ENCODE results near the gene HP1BP3.

HP1BP3 gene

DNA sequence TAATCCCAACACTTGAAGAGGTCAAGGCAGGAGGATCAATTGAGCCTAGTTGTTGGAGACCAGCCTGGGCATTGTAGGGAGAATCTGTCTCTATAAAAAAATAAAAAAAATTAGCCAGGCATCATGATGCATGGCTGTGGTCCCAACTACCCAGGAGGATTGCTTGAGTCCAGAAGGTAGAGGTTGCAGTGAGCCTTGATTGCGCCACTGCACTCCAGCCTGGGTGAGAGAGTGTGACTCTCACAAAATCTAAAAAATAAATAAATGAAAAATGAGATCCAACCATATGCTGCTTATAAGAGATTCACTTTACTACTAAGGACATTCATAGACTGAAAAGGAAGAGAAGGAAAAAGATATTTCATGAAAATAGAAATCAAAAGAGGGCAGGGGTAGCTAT lies 47.1 kb upstream of the HP1BP3 start:
- Histone ChIP-seq H3K36me3 (ENCODE audit: insufficient read depth, low read length) (peaks cover 24% of the 10 kb centered on the region), H3K27me3 (ENCODE audit: insufficient read depth, low read length) (no peaks in the 10 kb centered on the region), H4K20me1 (ENCODE audit: insufficient read depth, low read length) (no peaks in the 10 kb centered on the region), H3K79me2 (ENCODE audit: insufficient read depth, low read length) (no peaks in the 10 kb centered on the region), H3K9ac (ENCODE audit: low read length) (no peak overlapping the region), H3K4me3 (ENCODE audit: low read depth, low read length, poor library complexity, severe bottlenecking) (no peak overlapping the region), H3K9me3 (ENCODE audit: low read length) (0 out of 2 replicates have a peak, but pooled peaks cover 4% of the 10 kb centered on the region), H3K4me2 (ENCODE audit: low read length) (no peak overlapping the region), H3K27ac (ENCODE audit: low read depth, low read length, poor library complexity, severe bottlenecking) (no peak overlapping the region), H2AFZ (ENCODE audit: low read length) (no peak overlapping the region), H3F3A (ENCODE audit: insufficient read depth, low read length) (no peaks in the 10 kb centered on the region), H3K9me2 (ENCODE audit: low read depth, low read length) (no peaks in the 10 kb centered on the region), H3K4me1 (ENCODE audit: insufficient read depth, low read length, severe bottlenecking) (no peaks in the 10 kb centered on the region)
- TF ChIP-seq, protein P1, sequence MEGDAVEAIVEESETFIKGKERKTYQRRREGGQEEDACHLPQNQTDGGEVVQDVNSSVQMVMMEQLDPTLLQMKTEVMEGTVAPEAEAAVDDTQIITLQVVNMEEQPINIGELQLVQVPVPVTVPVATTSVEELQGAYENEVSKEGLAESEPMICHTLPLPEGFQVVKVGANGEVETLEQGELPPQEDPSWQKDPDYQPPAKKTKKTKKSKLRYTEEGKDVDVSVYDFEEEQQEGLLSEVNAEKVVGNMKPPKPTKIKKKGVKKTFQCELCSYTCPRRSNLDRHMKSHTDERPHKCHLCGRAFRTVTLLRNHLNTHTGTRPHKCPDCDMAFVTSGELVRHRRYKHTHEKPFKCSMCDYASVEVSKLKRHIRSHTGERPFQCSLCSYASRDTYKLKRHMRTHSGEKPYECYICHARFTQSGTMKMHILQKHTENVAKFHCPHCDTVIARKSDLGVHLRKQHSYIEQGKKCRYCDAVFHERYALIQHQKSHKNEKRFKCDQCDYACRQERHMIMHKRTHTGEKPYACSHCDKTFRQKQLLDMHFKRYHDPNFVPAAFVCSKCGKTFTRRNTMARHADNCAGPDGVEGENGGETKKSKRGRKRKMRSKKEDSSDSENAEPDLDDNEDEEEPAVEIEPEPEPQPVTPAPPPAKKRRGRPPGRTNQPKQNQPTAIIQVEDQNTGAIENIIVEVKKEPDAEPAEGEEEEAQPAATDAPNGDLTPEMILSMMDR (IDR thresholded peaks at IDR 0.05; ENCODE audit: low read length) = no peak
- no peak for TF ChIP-seq EZH2 (IDR thresholded peaks at IDR 0.05; ENCODE audit: borderline replicate concordance, low read length)

DNA sequence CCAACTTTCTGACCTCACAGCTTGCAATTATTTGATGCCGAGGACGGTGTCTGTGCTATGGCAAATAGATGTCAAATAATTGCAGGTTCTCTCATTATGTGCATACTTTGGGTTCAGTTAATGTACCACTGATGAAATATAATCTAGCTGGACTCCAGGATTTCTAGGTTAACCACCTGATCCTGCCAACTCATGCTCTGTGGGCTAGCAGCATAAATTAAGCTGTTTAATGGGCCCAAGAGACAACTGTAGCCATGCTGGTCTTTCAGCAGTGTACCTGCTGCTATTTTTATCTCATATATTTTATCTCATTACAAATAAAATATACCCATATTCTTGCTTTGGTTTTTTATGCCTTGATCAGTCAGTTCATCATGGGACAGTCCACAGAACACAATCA lies 43.3 kb upstream of the HP1BP3 start:
- H3K9ac ChIP-seq (ENCODE audit: low read length) = no peak overlapping the region
- H3F3A ChIP-seq (ENCODE audit: insufficient read depth, low read length) = no peaks in the 10 kb centered on the region
- no peak overlapping the region for H3K4me2 ChIP-seq (ENCODE audit: low read length)
- H2AFZ ChIP-seq (ENCODE audit: low read length) = no peak overlapping the region
- no peaks in the 10 kb centered on the region for H3K79me2 ChIP-seq (ENCODE audit: insufficient read depth, low read length)
- H3K9me3 ChIP-seq (ENCODE audit: low read length) = peaks cover 7% of the 10 kb centered on the region; the same call in 1 of the 2 replicates
- no peaks in the 10 kb centered on the region for H3K27me3 ChIP-seq (ENCODE audit: insufficient read depth, low read length)
- H3K4me3 ChIP-seq (ENCODE audit: low read depth, low read length, poor library complexity, severe bottlenecking) = no peak overlapping the region
- H3K27ac ChIP-seq (ENCODE audit: low read depth, low read length, poor library complexity, severe bottlenecking) = no peak overlapping the region
- H3K36me3 ChIP-seq (ENCODE audit: insufficient read depth, low read length) = peaks cover 43% of the 10 kb centered on the region
- H4K20me1 ChIP-seq (ENCODE audit: insufficient read depth, low read length) = no peaks in the 10 kb centered on the region
- no peaks in the 10 kb centered on the region for H3K4me1 ChIP-seq (ENCODE audit: insufficient read depth, low read length, severe bottlenecking)
- no peak for TF ChIP-seq EZH2 (IDR thresholded peaks at IDR 0.05; ENCODE audit: borderline replicate concordance, low read length)
- no peaks in the 10 kb centered on the region for H3K9me2 ChIP-seq (ENCODE audit: low read depth, low read length)

DNA sequence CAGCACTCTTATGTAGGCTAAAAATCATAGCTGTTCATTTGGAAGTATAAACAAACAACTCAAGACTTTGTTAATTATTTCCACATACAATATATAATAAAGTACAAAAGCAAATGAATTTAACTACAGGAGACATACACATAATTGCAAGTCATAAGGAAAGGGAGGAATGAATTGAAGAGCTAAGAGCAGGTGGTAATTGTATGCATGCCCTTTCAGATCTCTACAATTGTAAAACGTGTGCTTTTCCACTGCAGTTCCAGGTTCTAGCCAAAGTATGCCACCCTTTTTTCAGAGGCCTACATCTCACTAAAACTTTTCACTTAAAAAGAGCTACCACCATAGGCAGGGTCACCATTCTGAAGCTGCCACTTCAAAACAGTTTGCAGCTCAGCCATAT lies 42.8 kb upstream of the HP1BP3 start:
- Histone ChIP-seq H3K9ac (ENCODE audit: low read length) (no peak overlapping the region), H3F3A (ENCODE audit: insufficient read depth, low read length) (no peaks in the 10 kb centered on the region), H3K36me3 (ENCODE audit: insufficient read depth, low read length) (peaks cover 40% of the 10 kb centered on the region), H3K27ac (ENCODE audit: low read depth, low read length, poor library complexity, severe bottlenecking) (no peak overlapping the region), H2AFZ (ENCODE audit: low read length) (no peak overlapping the region), H4K20me1 (ENCODE audit: insufficient read depth, low read length) (no peaks in the 10 kb centered on the region), H3K9me3 (ENCODE audit: low read length) (peaks cover 7% of the 10 kb centered on the region; the same call in 1 of the 2 replicates), H3K79me2 (ENCODE audit: insufficient read depth, low read length) (no peaks in the 10 kb centered on the region), H3K4me2 (ENCODE audit: low read length) (no peak overlapping the region), H3K4me3 (ENCODE audit: low read depth, low read length, poor library complexity, severe bottlenecking) (no peak overlapping the region), H3K27me3 (ENCODE audit: insufficient read depth, low read length) (no peaks in the 10 kb centered on the region), H3K9me2 (ENCODE audit: low read depth, low read length) (no peaks in the 10 kb centered on the region), H3K4me1 (ENCODE audit: insufficient read depth, low read length, severe bottlenecking) (no peaks in the 10 kb centered on the region)
- no peak for TF ChIP-seq EZH2 (IDR thresholded peaks at IDR 0.05; ENCODE audit: borderline replicate concordance, low read length)
- TF ChIP-seq, protein P1 (IDR thresholded peaks at IDR 0.05; ENCODE audit: low read length) = no peak

DNA sequence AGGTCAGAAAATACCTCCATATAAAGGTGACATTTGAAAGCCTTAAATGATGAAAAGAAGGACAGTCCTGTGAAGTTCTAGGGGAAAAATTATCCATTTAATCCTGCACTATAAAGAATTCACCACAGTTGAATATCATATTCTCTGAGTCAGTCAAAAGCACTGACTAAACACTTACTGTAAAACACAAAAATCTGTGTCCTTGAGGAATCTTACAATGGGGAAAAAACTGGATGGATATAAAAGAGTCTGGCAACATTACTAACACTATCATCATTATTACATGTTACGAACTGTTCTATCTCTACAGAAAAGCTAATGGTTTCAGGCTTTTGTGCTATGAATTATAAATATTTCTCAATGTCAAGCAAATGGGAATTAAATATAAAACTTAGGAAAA lies 42.4 kb upstream of the HP1BP3 start:
- H3K27ac ChIP-seq (ENCODE audit: low read depth, low read length, poor library complexity, severe bottlenecking) = no peak overlapping the region
- H3K9ac ChIP-seq (ENCODE audit: low read length) = no peak overlapping the region
- H3K36me3 ChIP-seq (ENCODE audit: insufficient read depth, low read length) = peaks cover 40% of the 10 kb centered on the region
- H3K4me3 ChIP-seq (ENCODE audit: low read depth, low read length, poor library complexity, severe bottlenecking) = no peak overlapping the region
- no peak overlapping the region for H2AFZ ChIP-seq (ENCODE audit: low read length)
- no peaks in the 10 kb centered on the region for H3K27me3 ChIP-seq (ENCODE audit: insufficient read depth, low read length)
- peaks cover 7% of the 10 kb centered on the region; the same call in 1 of the 2 replicates for H3K9me3 ChIP-seq (ENCODE audit: low read length)
- no peaks in the 10 kb centered on the region for H3F3A ChIP-seq (ENCODE audit: insufficient read depth, low read length)
- H3K9me2 ChIP-seq (ENCODE audit: low read depth, low read length) = no peaks in the 10 kb centered on the region
- TF ChIP-seq, protein P1 (IDR thresholded peaks at IDR 0.05; ENCODE audit: low read length) = no peak
- no peak for TF ChIP-seq EZH2 (IDR thresholded peaks at IDR 0.05; ENCODE audit: borderline replicate concordance, low read length)
- H4K20me1 ChIP-seq (ENCODE audit: insufficient read depth, low read length) = no peaks in the 10 kb centered on the region
- no peaks in the 10 kb centered on the region for H3K4me1 ChIP-seq (ENCODE audit: insufficient read depth, low read length, severe bottlenecking)
- no peaks in the 10 kb centered on the region for H3K79me2 ChIP-seq (ENCODE audit: insufficient read depth, low read length)
- H3K4me2 ChIP-seq (ENCODE audit: low read length) = no peak overlapping the region

All from OCI-LY1 (cell line).